CD4-positive, alpha-beta T cell treated with Interleukin-6 at 100 ng/mL for 8 hours (primary cell): ENCODE data around the gene CBFA2T2.
A peak's percentile ranks its signal among the peaks of the same experiment; 100 is the strongest.
"Not testable (repeated sequence)": the region's sequence is repeated elsewhere in the genome, so short reads cannot be mapped to it uniquely, and the experiment has no call there.

ENCODE experiments used
- DNase-seq: peaks from one replicate; pipeline ENCODE4 v3.0.0-alpha.2; 2020; ENCODE audit warnings: mixed read lengths, low spot score

The CBFA2T2 gene

GRCh38 chr20:33680686-33681085 is 190.8 kb downstream of the CBFA2T2 start:
- no peak for DNase-seq

GRCh38 chr20:33681288-33681687 is 191.4 kb downstream of the CBFA2T2 start:
- no peak for DNase-seq

GRCh38 chr20:33681728-33682353 is 191.9 kb downstream of the CBFA2T2 start:
- no peak for DNase-seq

- no peak for DNase-seq
These were observed 194.8 kb downstream of the CBFA2T2 start for GRCh38 chr20:33684533-33685327.

- no peak for DNase-seq
These were observed 195.6 kb downstream of the CBFA2T2 start for GRCh38 chr20:33685328-33686099.

GRCh38 chr20:33686100-33686983 is 196.4 kb downstream of the CBFA2T2 start, which contains the start of gene E2F1:
Gene E2F1, minus strand, starts transcription at chr20:33686385. Its CDS starts 121 bp downstream, at chr20:33686264.
- DNase-seq, result peak; percentile 94

- no peak for DNase-seq
These were observed 197.1 kb downstream of the CBFA2T2 start for GRCh38 chr20:33686984-33687366.

GRCh38 chr20:33687370-33687915 is 197.5 kb downstream of the CBFA2T2 start:
- DNase-seq, result no peak

GRCh38 chr20:33687993-33688937 is 198.4 kb downstream of the CBFA2T2 start:
- DNase-seq, result no peak

- DNase-seq, result no peak
These were observed 199.1 kb downstream of the CBFA2T2 start for GRCh38 chr20:33688938-33689424.

- no peak for DNase-seq
These were observed 199.6 kb downstream of the CBFA2T2 start for GRCh38 chr20:33689493-33689892.

- peak; percentile 69 for DNase-seq
These were observed 200.1 kb downstream of the CBFA2T2 start for GRCh38 chr20:33689973-33690372.

- DNase-seq, result no peak
These were observed 203.4 kb downstream of the CBFA2T2 start for GRCh38 chr20:33693289-33693688.

- no peak for DNase-seq
These were observed 204.1 kb downstream of the CBFA2T2 start for GRCh38 chr20:33693741-33694638.

- DNase-seq, result no peak
These were observed 204.7 kb downstream of the CBFA2T2 start for GRCh38 chr20:33694639-33695012.

GRCh38 chr20:33696448-33696847 is 206.6 kb downstream of the CBFA2T2 start:
- DNase-seq, result no peak

GRCh38 chr20:33697129-33697528 is 207.2 kb downstream of the CBFA2T2 start:
- DNase-seq, result no peak

- not testable (repeated sequence) for DNase-seq
These were observed 209.1 kb downstream of the CBFA2T2 start for GRCh38 chr20:33698966-33699365.
